ENCODE data around the gene PITPNC1.

DNA sequence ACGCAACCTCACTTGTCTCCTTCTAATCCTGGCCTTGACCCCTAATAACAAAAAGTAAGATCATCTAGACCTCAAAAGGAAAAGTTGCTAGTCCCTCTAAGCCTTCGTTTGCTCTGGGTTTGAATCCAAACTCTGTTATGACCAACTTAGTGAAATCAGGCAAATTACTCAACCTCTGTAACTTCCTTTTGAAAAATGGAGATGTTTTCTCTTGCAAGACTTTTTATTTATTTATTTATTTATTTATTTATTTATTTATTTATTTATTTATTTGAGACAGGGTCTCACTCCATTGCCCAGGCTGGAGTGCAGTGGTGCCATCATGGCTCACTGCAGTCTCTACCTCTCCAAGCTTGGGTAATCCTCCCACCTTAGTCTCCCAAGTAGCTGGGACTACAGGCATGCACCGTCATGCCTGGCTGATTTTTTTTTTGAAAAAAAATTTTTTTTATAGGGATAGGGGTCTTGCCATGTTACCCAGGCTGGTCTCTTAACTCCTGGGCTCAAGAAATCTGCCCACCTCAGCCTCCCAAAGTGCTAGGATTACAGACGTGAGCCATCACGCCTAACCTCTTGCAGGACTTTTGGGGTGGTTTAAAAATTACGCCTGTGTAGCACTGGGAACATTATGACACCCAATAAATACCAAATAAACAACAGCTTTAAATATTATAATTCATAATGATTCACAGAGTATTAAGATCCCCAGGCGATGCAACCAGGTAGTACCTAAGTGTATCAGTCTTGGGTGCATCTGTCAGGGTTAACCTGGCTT lies 63.4 kb downstream of the PITPNC1 start:
- TF ChIP-seq, protein P1, sequence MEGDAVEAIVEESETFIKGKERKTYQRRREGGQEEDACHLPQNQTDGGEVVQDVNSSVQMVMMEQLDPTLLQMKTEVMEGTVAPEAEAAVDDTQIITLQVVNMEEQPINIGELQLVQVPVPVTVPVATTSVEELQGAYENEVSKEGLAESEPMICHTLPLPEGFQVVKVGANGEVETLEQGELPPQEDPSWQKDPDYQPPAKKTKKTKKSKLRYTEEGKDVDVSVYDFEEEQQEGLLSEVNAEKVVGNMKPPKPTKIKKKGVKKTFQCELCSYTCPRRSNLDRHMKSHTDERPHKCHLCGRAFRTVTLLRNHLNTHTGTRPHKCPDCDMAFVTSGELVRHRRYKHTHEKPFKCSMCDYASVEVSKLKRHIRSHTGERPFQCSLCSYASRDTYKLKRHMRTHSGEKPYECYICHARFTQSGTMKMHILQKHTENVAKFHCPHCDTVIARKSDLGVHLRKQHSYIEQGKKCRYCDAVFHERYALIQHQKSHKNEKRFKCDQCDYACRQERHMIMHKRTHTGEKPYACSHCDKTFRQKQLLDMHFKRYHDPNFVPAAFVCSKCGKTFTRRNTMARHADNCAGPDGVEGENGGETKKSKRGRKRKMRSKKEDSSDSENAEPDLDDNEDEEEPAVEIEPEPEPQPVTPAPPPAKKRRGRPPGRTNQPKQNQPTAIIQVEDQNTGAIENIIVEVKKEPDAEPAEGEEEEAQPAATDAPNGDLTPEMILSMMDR (IDR thresholded peaks at IDR 0.05), result no peak
- no peak for TF ChIP-seq POLR2AphosphoS5 (IDR thresholded peaks at IDR 0.05; ENCODE audit: low read depth, low read length)

All from Panc1 (cell line).